ENCODE results near the gene PCK1. TPM values are rescaled to one million over a fixed set of nuclear protein-coding genes. Genes with fewer than 3 reads are reported as not detected.

Gene PCK1
- total and polyA plus RNA-seq, 2 experiments from 2014 or later: not detected

- H3K27me3 ChIP-seq (replicated peaks; ENCODE audit: insufficient read depth): peaks cover 63% of the 10 kb centered on the region
- H3K9me2 ChIP-seq (ENCODE audit: insufficient read depth): no peaks in the 10 kb centered on the region
- no peaks in the 10 kb centered on the region for H3K36me3 ChIP-seq (ENCODE audit: low read depth)
- H3K79me2 ChIP-seq (ENCODE audit: insufficient read depth): no peaks in the 10 kb centered on the region
- H3K4me1 ChIP-seq (ENCODE audit: insufficient read depth): no peaks in the 10 kb centered on the region
- WGBS, 2 experiments (ENCODE audit: low coverage in 1 of 2, low lambda C conversion rate in 2 of 2, missing lambda C conversion rate in 2 of 2): 26 to 32% methylated on average over 3 of the region's 3 CpGs
- H3K9ac ChIP-seq: no peak overlapping the region
- no peak overlapping the region for H3K4me3 ChIP-seq
- no peaks in the 10 kb centered on the region for H3F3A ChIP-seq (ENCODE audit: insufficient read depth)
- no peak for TF ChIP-seq EZH2 (IDR thresholded peaks at IDR 0.05; ENCODE audit: insufficient read depth, poor library complexity, severe bottlenecking)
- TF ChIP-seq EZH2phosphoT487 (IDR thresholded peaks at IDR 0.05; ENCODE audit: insufficient read depth, low read depth): no peak
- H3K9me3 ChIP-seq (ENCODE audit: low read depth): no peaks in the 10 kb centered on the region
- no peak overlapping the region for H2AFZ ChIP-seq
- DNase-seq: no peak
- H3K4me2 ChIP-seq (ENCODE audit: unreplicated experiment): no peak overlapping the region
- H4K20me1 ChIP-seq (ENCODE audit: insufficient read depth): no peaks in the 10 kb centered on the region
- H3K27ac ChIP-seq: no peak overlapping the region
- in situ Hi-C loops (cut with MboI): no loop called here
Observed at GRCh38 chr20:57556980-57557274, 4.0 kb upstream of the PCK1 start.

GRCh38 chr20:57557926-57558613, 2.8 kb upstream of the PCK1 start:
- 28 to 31% methylated on average over 9 of the region's 9 CpGs for WGBS, 2 experiments (ENCODE audit: low coverage in 1 of 2, low lambda C conversion rate in 2 of 2, missing lambda C conversion rate in 2 of 2)
- peaks cover 53% of the 10 kb centered on the region for H3K27me3 ChIP-seq (replicated peaks; ENCODE audit: insufficient read depth)
- in situ Hi-C loops (cut with MboI): no loop called here

GRCh38 chr20:57558614-57559288, 2.2 kb upstream of the PCK1 start:
- no peaks in the 10 kb centered on the region for H3K79me2 ChIP-seq (ENCODE audit: insufficient read depth)
- peaks cover 48% of the 10 kb centered on the region for H3K27me3 ChIP-seq (replicated peaks; ENCODE audit: insufficient read depth)
- in situ Hi-C loops (cut with MboI): no loop called here
- H3K9me3 ChIP-seq (ENCODE audit: low read depth): no peaks in the 10 kb centered on the region
- no peaks in the 10 kb centered on the region for H4K20me1 ChIP-seq (ENCODE audit: insufficient read depth)
- 47 to 48% methylated on average over 15 of the region's 15 CpGs for WGBS, 2 experiments (ENCODE audit: low coverage in 1 of 2, low lambda C conversion rate in 2 of 2, missing lambda C conversion rate in 2 of 2)
- DNase-seq: no peak
- no peaks in the 10 kb centered on the region for H3F3A ChIP-seq (ENCODE audit: insufficient read depth)
- no peak overlapping the region for H2AFZ ChIP-seq
- H3K4me3 ChIP-seq: no peak overlapping the region
- H3K27ac ChIP-seq: no peak overlapping the region
- H3K9me2 ChIP-seq (ENCODE audit: insufficient read depth): no peaks in the 10 kb centered on the region
- TF ChIP-seq EZH2 (IDR thresholded peaks at IDR 0.05; ENCODE audit: insufficient read depth, poor library complexity, severe bottlenecking) (no peak), EZH2phosphoT487 (IDR thresholded peaks at IDR 0.05; ENCODE audit: insufficient read depth, low read depth) (no peak)
- H3K4me1 ChIP-seq (ENCODE audit: insufficient read depth): no peaks in the 10 kb centered on the region
- no peaks in the 10 kb centered on the region for H3K36me3 ChIP-seq (ENCODE audit: low read depth)
- no peak overlapping the region for H3K9ac ChIP-seq
- no peak overlapping the region for H3K4me2 ChIP-seq (ENCODE audit: unreplicated experiment)

More at GRCh38 chr20:57557926-57558613, 2.8 kb upstream of the PCK1 start:
- no peaks in the 10 kb centered on the region for H3K79me2 ChIP-seq (ENCODE audit: insufficient read depth)
- no peak overlapping the region for H3K4me2 ChIP-seq (ENCODE audit: unreplicated experiment)
- no peaks in the 10 kb centered on the region for H3K36me3 ChIP-seq (ENCODE audit: low read depth)
- no peaks in the 10 kb centered on the region for H3F3A ChIP-seq (ENCODE audit: insufficient read depth)
- TF ChIP-seq EZH2phosphoT487 (IDR thresholded peaks at IDR 0.05; ENCODE audit: insufficient read depth, low read depth) (no peak), EZH2 (IDR thresholded peaks at IDR 0.05; ENCODE audit: insufficient read depth, poor library complexity, severe bottlenecking) (no peak)
- no peaks in the 10 kb centered on the region for H4K20me1 ChIP-seq (ENCODE audit: insufficient read depth)
- no peaks in the 10 kb centered on the region for H3K9me2 ChIP-seq (ENCODE audit: insufficient read depth)
- H3K27ac ChIP-seq: no peak overlapping the region
- no peak overlapping the region for H3K9ac ChIP-seq
- DNase-seq: no peak
- H2AFZ ChIP-seq: no peak overlapping the region
- H3K4me3 ChIP-seq: no peak overlapping the region
- no peaks in the 10 kb centered on the region for H3K4me1 ChIP-seq (ENCODE audit: insufficient read depth)
- H3K9me3 ChIP-seq (ENCODE audit: low read depth): no peaks in the 10 kb centered on the region

GRCh38 chr20:57559289-57559634, 1.6 kb upstream of the PCK1 start:
- Histone ChIP-seq H3F3A (ENCODE audit: insufficient read depth) (no peaks in the 10 kb centered on the region), H3K9me2 (ENCODE audit: insufficient read depth) (no peaks in the 10 kb centered on the region), H3K4me3 (no peak overlapping the region), H4K20me1 (ENCODE audit: insufficient read depth) (no peaks in the 10 kb centered on the region), H3K27me3 (replicated peaks; ENCODE audit: insufficient read depth) (peaks cover 48% of the 10 kb centered on the region), H3K9ac (no peak overlapping the region), H3K4me2 (ENCODE audit: unreplicated experiment) (no peak overlapping the region), H3K9me3 (ENCODE audit: low read depth) (no peaks in the 10 kb centered on the region), H3K36me3 (ENCODE audit: low read depth) (no peaks in the 10 kb centered on the region), H3K79me2 (ENCODE audit: insufficient read depth) (no peaks in the 10 kb centered on the region), H3K27ac (no peak overlapping the region), H2AFZ (no peak overlapping the region), H3K4me1 (ENCODE audit: insufficient read depth) (no peaks in the 10 kb centered on the region)
- in situ Hi-C loops (cut with MboI): no loop called here
- TF ChIP-seq EZH2phosphoT487 (IDR thresholded peaks at IDR 0.05; ENCODE audit: insufficient read depth, low read depth): no peak
- no peak for TF ChIP-seq EZH2 (IDR thresholded peaks at IDR 0.05; ENCODE audit: insufficient read depth, poor library complexity, severe bottlenecking)
- no peak for DNase-seq
- 70 to 71% methylated on average over 10 of the region's 10 CpGs for WGBS, 2 experiments (ENCODE audit: low coverage in 1 of 2, low lambda C conversion rate in 2 of 2, missing lambda C conversion rate in 2 of 2)

Data from GM23248 (cell line).